EH (cell line): Measurements from ENCODE around the gene FBXO30.

Experiments
- DNase-seq: peaks from one replicate; pipeline ENCODE4 v3.0.0-alpha.2; 2015; ENCODE audit warnings: low read depth

Gene FBXO30

GRCh38 chr6:145755682-145756081 is 58.9 kb downstream of the FBXO30 start:
- DNase-seq, result no peak

- DNase-seq, result no peak
Measured at GRCh38 chr6:145752638-145753037, 62.0 kb downstream of the FBXO30 start.

- peak; percentile 91 for DNase-seq
Measured at GRCh38 chr6:145749632-145750031, 65.0 kb downstream of the FBXO30 start.

- DNase-seq, result no peak
Measured at GRCh38 chr6:145745861-145746260, 68.7 kb downstream of the FBXO30 start.

- no peak for DNase-seq
Measured at GRCh38 chr6:145744619-145745018, 70.0 kb downstream of the FBXO30 start.
